ENCODE measurements around the gene ADAMTS17. TPM values are rescaled to one million over a fixed set of nuclear protein-coding genes. Genes with fewer than 3 reads are reported as not detected.

Gene ADAMTS17
- total RNA-seq, 1 experiment from 2014 or later: 1.6 TPM

GRCh38 chr15:100310041-100310405 is 31.8 kb downstream of the ADAMTS17 start:
- POLR2A ChIA-PET: no interaction called here
- intact Hi-C loops (cut with micrococcal nuclease; ENCODE audit: unreplicated experiment): no loop called here

GRCh38 chr15:100309109-100310040 is 32.4 kb downstream of the ADAMTS17 start:
- ChIA-PET CTCF (no interaction called here), POLR2A (interaction anchor here (0.6 kb wide), 1 partner anchor 15 kb away, joined by 6 read pairs; no protein-coding TSS in a partner anchor)
- BruUV-seq (replicated peaks): no TSS peak
- Histone ChIP-seq H3K27me3 (ENCODE audit: control insufficient read depth, insufficient read depth, low read length) (no peaks in the 10 kb centered on the region), H3K9me3 (ENCODE audit: control insufficient read depth, insufficient read depth, low read depth, low read length) (no peaks in the 10 kb centered on the region), H3K4me1 (ENCODE audit: control insufficient read depth, insufficient read depth, low read length) (no peaks in the 10 kb centered on the region; the same call in 1 of the 2 replicates), H3K27ac (ENCODE audit: low read length) (no peak overlapping the region), H3K36me3 (ENCODE audit: control insufficient read depth, insufficient read depth, low read length) (no peaks in the 10 kb centered on the region), H3K4me3 (ENCODE audit: low read depth in 2 of 2, low read length in 2 of 2) (no peak overlapping the region)
- no peak for TF ChIP-seq CTCF (IDR thresholded peaks at IDR 0.05)
- no peak for TF ChIP-seq POLR2AphosphoS5 (IDR thresholded peaks at IDR 0.05; ENCODE audit: low read depth, low read length)
- TF ChIP-seq TCF7L2 (IDR thresholded peaks at IDR 0.05; ENCODE audit: low read depth, low read length): no peak
- no peak for TF ChIP-seq SIN3A (IDR thresholded peaks at IDR 0.05; ENCODE audit: borderline replicate concordance, insufficient read depth, low read depth, low read length)
- no peak for TF ChIP-seq REST (IDR thresholded peaks at IDR 0.05; ENCODE audit: insufficient read depth in 1 of 2, low read depth in 2 of 2, low read length in 1 of 2)
- intact Hi-C loops (cut with micrococcal nuclease; ENCODE audit: unreplicated experiment) (no loop called here), in situ Hi-C loops (cut with HindIII; ENCODE audit: low pct_unique_long_range_greater_than_20kb, low sequenced_read_pairs) (no loop called here)
- no peak for DNase-seq (ENCODE audit: low read depth, low spot score)
- no peak for ATAC-seq

More at GRCh38 chr15:100310041-100310405, 31.8 kb downstream of the ADAMTS17 start:
- in situ Hi-C loops (cut with HindIII; ENCODE audit: low pct_unique_long_range_greater_than_20kb, low sequenced_read_pairs): no loop called here
- BruUV-seq (replicated peaks): no TSS peak
- DNase-seq (ENCODE audit: low read depth, low spot score) (no peak), ATAC-seq (no peak)
- H3K9me3 ChIP-seq (ENCODE audit: control insufficient read depth, insufficient read depth, low read depth, low read length): no peaks in the 10 kb centered on the region
- H3K27ac ChIP-seq (ENCODE audit: low read length): no peak overlapping the region
- H3K4me3 ChIP-seq (ENCODE audit: low read depth in 2 of 2, low read length in 2 of 2): no peak overlapping the region
- no peak for TF ChIP-seq TCF7L2 (IDR thresholded peaks at IDR 0.05; ENCODE audit: low read depth, low read length)
- no peaks in the 10 kb centered on the region; the same call in 1 of the 2 replicates for H3K4me1 ChIP-seq (ENCODE audit: control insufficient read depth, insufficient read depth, low read length)
- CTCF ChIA-PET: no interaction called here
- H3K36me3 ChIP-seq (ENCODE audit: control insufficient read depth, insufficient read depth, low read length): no peaks in the 10 kb centered on the region
- no peaks in the 10 kb centered on the region for H3K27me3 ChIP-seq (ENCODE audit: control insufficient read depth, insufficient read depth, low read length)

- Histone ChIP-seq H3K9me3 (ENCODE audit: control insufficient read depth, insufficient read depth, low read depth, low read length) (no peaks in the 10 kb centered on the region), H3K27ac (ENCODE audit: low read length) (no peak overlapping the region), H3K36me3 (ENCODE audit: control insufficient read depth, insufficient read depth, low read length) (no peaks in the 10 kb centered on the region), H3K4me1 (ENCODE audit: control insufficient read depth, insufficient read depth, low read length) (no peaks in the 10 kb centered on the region; the same call in 1 of the 2 replicates), H3K4me3 (ENCODE audit: low read depth in 2 of 2, low read length in 2 of 2) (no peak overlapping the region), H3K27me3 (ENCODE audit: control insufficient read depth, insufficient read depth, low read length) (no peaks in the 10 kb centered on the region)
- in situ Hi-C loops (cut with HindIII; ENCODE audit: low pct_unique_long_range_greater_than_20kb, low sequenced_read_pairs): no loop called here
- DNase-seq (ENCODE audit: low read depth, low spot score): no peak
- ChIA-PET POLR2A (interaction anchor here (0.6 kb wide), 1 partner anchor 14 kb away, joined by 6 read pairs; no protein-coding TSS in a partner anchor), CTCF (no interaction called here)
- no peak for ATAC-seq
- TF ChIP-seq SIN3A (IDR thresholded peaks at IDR 0.05; ENCODE audit: borderline replicate concordance, insufficient read depth, low read depth, low read length) (no peak), POLR2AphosphoS5 (IDR thresholded peaks at IDR 0.05; ENCODE audit: low read depth, low read length) (no peak), REST (IDR thresholded peaks at IDR 0.05; ENCODE audit: insufficient read depth in 1 of 2, low read depth in 2 of 2, low read length in 1 of 2) (no peak), CTCF (IDR thresholded peaks at IDR 0.05) (no peak), TCF7L2 (IDR thresholded peaks at IDR 0.05; ENCODE audit: low read depth, low read length) (no peak)
- BruUV-seq (replicated peaks): no TSS peak
- intact Hi-C loops (cut with micrococcal nuclease; ENCODE audit: unreplicated experiment): no loop called here
Measured at GRCh38 chr15:100308608-100309007, 33.2 kb downstream of the ADAMTS17 start.
